Fibroblast of mammary gland (primary cell): ENCODE results near the gene LYPLA2.
"Not testable (repeated sequence)": the region's sequence is repeated elsewhere in the genome, so short reads cannot be mapped to it uniquely, and the experiment has no call there.

ENCODE experiments used
- DNase-seq: peaks from one replicate; pipeline ENCODE4 v3.0.0-alpha.2; 2010; ENCODE audit warnings: low read depth
- H3K4me3 ChIP-seq: 2 replicates; pipeline ENCODE4 v1.5.1; 2011; ENCODE audit warnings: low read depth, mild to moderate bottlenecking, low read length, moderate library complexity; ENCODE audit not compliant: control insufficient read depth
- CTCF ChIP-seq: conservative IDR thresholded peaks from 2 replicates; pipeline ENCODE4 v1.5.1; 2011; ENCODE audit warnings: low read depth, low read length, inconsistent platforms; ENCODE audit not compliant: control insufficient read depth, insufficient read depth

LYPLA2 gene

GRCh38 chr1:23823767-23824166 is 32.8 kb downstream of the LYPLA2 start:
- no peak overlapping the region for H3K4me3 ChIP-seq
- no peak for TF ChIP-seq CTCF
- DNase-seq = no peak

- peak overlapping the region; percentile 98 for H3K4me3 ChIP-seq
- TF ChIP-seq CTCF = no peak
- no peak for DNase-seq
Measured at GRCh38 chr1:23824711-23825075, 33.7 kb downstream of the LYPLA2 start.

GRCh38 chr1:23825076-23825761 is 34.3 kb downstream of the LYPLA2 start, which contains the start of gene HMGCL:
HMGCL (minus strand) TSS chr1:23825429; CDS start chr1:23825415, 14 bp downstream.
- peak; percentile 80 for DNase-seq
- H3K4me3 ChIP-seq = peak within 1 kb of the TSS; percentile 98
- no peak for TF ChIP-seq CTCF

- TF ChIP-seq CTCF = no peak
- no peak for DNase-seq
- H3K4me3 ChIP-seq = peak overlapping the region; percentile 98
Measured at GRCh38 chr1:23825762-23826522, 35.0 kb downstream of the LYPLA2 start.

GRCh38 chr1:23826590-23826989 is 35.6 kb downstream of the LYPLA2 start:
- not testable (repeated sequence) for H3K4me3 ChIP-seq, DNase-seq

- DNase-seq = no peak
- TF ChIP-seq CTCF = no peak
- H3K4me3 ChIP-seq = no peak overlapping the region
Measured at GRCh38 chr1:23827717-23828116, 36.8 kb downstream of the LYPLA2 start.

- H3K4me3 ChIP-seq, DNase-seq: not testable (repeated sequence)
Measured at GRCh38 chr1:23834156-23834555, 43.2 kb downstream of the LYPLA2 start.
